C4-2B (cell line): Measurements from ENCODE around the gene PPP1R2B.

Experiments used
- CTCF ChIP-seq: fragments of 450-650 bp; conservative IDR thresholded peaks from 2 replicates; pipeline ENCODE4 v1.5.1; 2017; ENCODE audit warnings: mild to moderate bottlenecking
- ZFX ChIP-seq: fragments of 450-650 bp; IDR thresholded peaks from 2 replicates; pipeline ENCODE4 v1.6.1; 2017

DNA sequence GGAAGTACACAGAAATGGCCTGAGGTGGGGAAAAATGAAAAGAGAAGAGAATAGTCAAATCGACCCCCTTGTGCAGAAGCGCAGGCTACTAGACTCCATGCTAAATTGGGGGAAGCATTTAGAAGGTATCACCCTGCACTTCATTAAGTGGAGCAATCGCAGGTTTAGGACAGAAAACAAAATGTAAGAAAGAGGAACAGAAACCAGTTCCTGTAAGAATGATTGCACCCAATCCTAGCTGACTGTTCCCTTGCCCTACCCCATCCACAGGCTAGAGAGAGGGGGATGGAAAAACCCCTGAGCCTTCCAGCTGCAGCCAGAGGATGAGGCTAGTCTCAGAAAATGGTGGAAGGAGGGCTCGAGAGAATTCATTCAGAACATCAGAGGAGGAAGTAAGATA is 23.9 kb upstream of the PPP1R2B start:
- TF ChIP-seq CTCF: no peak
- TF ChIP-seq ZFX: no peak
